Muscle layer of colon (tissue), 2 donors: ENCODE results near the gene ATP13A3.

Experiments used
- H3K27ac ChIP-seq: one replicate; pipeline ENCODE4 v1.7.0; 2013; ENCODE audit warnings: low read depth, mild to moderate bottlenecking, low read length, moderate library complexity
- H3K27me3 ChIP-seq, 2 donors: one replicate each; pipeline ENCODE4 v1.7.0; 2013; ENCODE audit warnings: low read length in 2 of 2, mild to moderate bottlenecking in 2 of 2; ENCODE audit not compliant: insufficient read depth in 2 of 2, control insufficient read depth in 1 of 2
- H3K36me3 ChIP-seq: one replicate; pipeline ENCODE4 v1.7.0; 2013; ENCODE audit warnings: mild to moderate bottlenecking, low read length; ENCODE audit not compliant: insufficient read depth
- H3K4me1 ChIP-seq: one replicate; pipeline ENCODE4 v1.7.0; 2013; ENCODE audit warnings: mild to moderate bottlenecking, low read length; ENCODE audit not compliant: insufficient read depth
- H3K4me3 ChIP-seq, 2 donors: one replicate each; pipeline ENCODE4 v1.7.0; 2013; ENCODE audit warnings: low read length in 2 of 2, low read depth in 1 of 2, mild to moderate bottlenecking in 1 of 2, moderate library complexity in 1 of 2
- H3K9ac ChIP-seq: one replicate; pipeline ENCODE4 v1.7.0; 2013; ENCODE audit warnings: low read length
- H3K9me3 ChIP-seq: one replicate; pipeline ENCODE4 v1.7.0; 2013; ENCODE audit warnings: mild to moderate bottlenecking, low read length
- donor health status: abdominal sarcoma.
- donor health status: Adenocarcinoma of cecum.

The ATP13A3 gene

GRCh38 chr3:194458131-194458530 lies 28.7 kb downstream of the ATP13A3 start:
- Histone ChIP-seq H3K27ac (no peak overlapping the region), H3K4me3 (no peak overlapping the region), H3K9ac (no peak overlapping the region), H3K36me3 (peaks cover 23% of the 10 kb centered on the region), H3K4me1 (no peaks in the 10 kb centered on the region), H3K9me3 (no peaks in the 10 kb centered on the region), H3K27me3 (no peaks in the 10 kb centered on the region)

GRCh38 chr3:194455481-194455880 lies 31.3 kb downstream of the ATP13A3 start:
- no peaks in the 10 kb centered on the region for H3K27me3 ChIP-seq
- peaks cover 28% of the 10 kb centered on the region for H3K36me3 ChIP-seq
- no peaks in the 10 kb centered on the region for H3K9me3 ChIP-seq

GRCh38 chr3:194450341-194450740 lies 36.5 kb downstream of the ATP13A3 start:
- no peak overlapping the region for H3K9ac ChIP-seq
- peaks cover 41% of the 10 kb centered on the region for H3K36me3 ChIP-seq
- H3K27me3 ChIP-seq = no peaks in the 10 kb centered on the region
- no peak overlapping the region for H3K27ac ChIP-seq
- H3K9me3 ChIP-seq = no peaks in the 10 kb centered on the region
- H3K4me3 ChIP-seq = no peak overlapping the region
- no peaks in the 10 kb centered on the region for H3K4me1 ChIP-seq

More at GRCh38 chr3:194455481-194455880, 31.3 kb downstream of the ATP13A3 start:
- no peaks in the 10 kb centered on the region for H3K4me1 ChIP-seq
- no peak overlapping the region for H3K9ac ChIP-seq
- no peak overlapping the region for H3K4me3 ChIP-seq
- H3K27ac ChIP-seq = no peak overlapping the region

- Histone ChIP-seq H3K4me3 (no peak overlapping the region), H3K27me3 (no peaks in the 10 kb centered on the region), H3K9me3 (no peaks in the 10 kb centered on the region), H3K36me3 (peaks cover 43% of the 10 kb centered on the region), H3K9ac (no peak overlapping the region), H3K27ac (no peak overlapping the region), H3K4me1 (no peaks in the 10 kb centered on the region)
Measured at GRCh38 chr3:194449913-194450312, 36.9 kb downstream of the ATP13A3 start.

- no peaks in the 10 kb centered on the region for H3K4me1 ChIP-seq
- H3K4me3 ChIP-seq = no peak overlapping the region
- H3K9ac ChIP-seq = no peak overlapping the region
- no peaks in the 10 kb centered on the region for H3K9me3 ChIP-seq
- H3K27ac ChIP-seq = no peak overlapping the region
- no peaks in the 10 kb centered on the region for H3K27me3 ChIP-seq
- peaks cover 36% of the 10 kb centered on the region for H3K36me3 ChIP-seq
Measured at GRCh38 chr3:194447657-194448056, 39.1 kb downstream of the ATP13A3 start.

GRCh38 chr3:194447161-194447560 lies 39.6 kb downstream of the ATP13A3 start:
- H3K4me3 ChIP-seq = no peak overlapping the region
- H3K27ac ChIP-seq = no peak overlapping the region
- H3K36me3 ChIP-seq = peaks cover 36% of the 10 kb centered on the region
- H3K4me1 ChIP-seq = no peaks in the 10 kb centered on the region
- H3K9ac ChIP-seq = no peak overlapping the region
- H3K9me3 ChIP-seq = no peaks in the 10 kb centered on the region
- no peaks in the 10 kb centered on the region for H3K27me3 ChIP-seq

- Histone ChIP-seq H3K9me3 (no peaks in the 10 kb centered on the region), H3K27ac (no peak overlapping the region), H3K4me1 (no peaks in the 10 kb centered on the region), H3K4me3 (no peak overlapping the region), H3K9ac (no peak overlapping the region), H3K27me3 (no peaks in the 10 kb centered on the region), H3K36me3 (peaks cover 34% of the 10 kb centered on the region)
Measured at GRCh38 chr3:194446754-194447153, 40.0 kb downstream of the ATP13A3 start.

- no peak overlapping the region for H3K4me3 ChIP-seq
- H3K36me3 ChIP-seq = peaks cover 31% of the 10 kb centered on the region
- H3K9me3 ChIP-seq = no peaks in the 10 kb centered on the region
- H3K27me3 ChIP-seq = no peaks in the 10 kb centered on the region
- H3K27ac ChIP-seq = no peak overlapping the region
- no peak overlapping the region for H3K9ac ChIP-seq
- H3K4me1 ChIP-seq = no peaks in the 10 kb centered on the region
Measured at GRCh38 chr3:194446172-194446571, 40.6 kb downstream of the ATP13A3 start.

GRCh38 chr3:194443901-194444300 lies 42.9 kb downstream of the ATP13A3 start:
- Histone ChIP-seq H3K9me3 (no peaks in the 10 kb centered on the region), H3K4me1 (no peaks in the 10 kb centered on the region), H3K9ac (no peak overlapping the region), H3K27me3 (no peaks in the 10 kb centered on the region), H3K27ac (no peak overlapping the region), H3K36me3 (peaks cover 32% of the 10 kb centered on the region), H3K4me3 (no peak overlapping the region)

GRCh38 chr3:194440756-194441155 lies 46.0 kb downstream of the ATP13A3 start:
- H3K9ac ChIP-seq = no peak overlapping the region
- H3K9me3 ChIP-seq = no peaks in the 10 kb centered on the region
- H3K36me3 ChIP-seq = peaks cover 38% of the 10 kb centered on the region
- H3K4me3 ChIP-seq = no peak overlapping the region
- no peaks in the 10 kb centered on the region for H3K27me3 ChIP-seq
- no peak overlapping the region for H3K27ac ChIP-seq
- H3K4me1 ChIP-seq = no peaks in the 10 kb centered on the region

GRCh38 chr3:194439881-194440550 lies 46.8 kb downstream of the ATP13A3 start:
- H3K27ac ChIP-seq = no peak overlapping the region
- no peaks in the 10 kb centered on the region for H3K27me3 ChIP-seq
- H3K4me1 ChIP-seq = no peaks in the 10 kb centered on the region
- H3K36me3 ChIP-seq = peaks cover 42% of the 10 kb centered on the region
- no peak overlapping the region for H3K9ac ChIP-seq
- H3K9me3 ChIP-seq = no peaks in the 10 kb centered on the region
- no peak overlapping the region for H3K4me3 ChIP-seq

- Histone ChIP-seq H3K27ac (no peak overlapping the region), H3K36me3 (peaks cover 63% of the 10 kb centered on the region), H3K27me3 (no peaks in the 10 kb centered on the region), H3K9me3 (no peaks in the 10 kb centered on the region), H3K4me1 (no peaks in the 10 kb centered on the region), H3K4me3 (no peak overlapping the region), H3K9ac (no peak overlapping the region)
Measured at GRCh38 chr3:194434503-194434902, 52.3 kb downstream of the ATP13A3 start.
